Umbilical cord (tissue), 2 donors: ENCODE results near the gene CDCP1. TPM values are rescaled to one million over a fixed set of nuclear protein-coding genes. Genes with fewer than 3 reads are reported as not detected.

Experiments used
- DNase-seq: peaks from one replicate; pipeline ENCODE4 v3.0.0-alpha.2; 2015; ENCODE audit warnings: low spot score
- total RNA-seq: library from RNA; depleted of rRNA; stranded (reverse); fragments of >200 nt; gene quantifications from one replicate; pipeline ENCODE4 v1.2.3, GENCODE V29; 2014; ENCODE audit warnings: low replicate concordance; ENCODE audit not compliant: insufficient read depth

Gene CDCP1, protein sequence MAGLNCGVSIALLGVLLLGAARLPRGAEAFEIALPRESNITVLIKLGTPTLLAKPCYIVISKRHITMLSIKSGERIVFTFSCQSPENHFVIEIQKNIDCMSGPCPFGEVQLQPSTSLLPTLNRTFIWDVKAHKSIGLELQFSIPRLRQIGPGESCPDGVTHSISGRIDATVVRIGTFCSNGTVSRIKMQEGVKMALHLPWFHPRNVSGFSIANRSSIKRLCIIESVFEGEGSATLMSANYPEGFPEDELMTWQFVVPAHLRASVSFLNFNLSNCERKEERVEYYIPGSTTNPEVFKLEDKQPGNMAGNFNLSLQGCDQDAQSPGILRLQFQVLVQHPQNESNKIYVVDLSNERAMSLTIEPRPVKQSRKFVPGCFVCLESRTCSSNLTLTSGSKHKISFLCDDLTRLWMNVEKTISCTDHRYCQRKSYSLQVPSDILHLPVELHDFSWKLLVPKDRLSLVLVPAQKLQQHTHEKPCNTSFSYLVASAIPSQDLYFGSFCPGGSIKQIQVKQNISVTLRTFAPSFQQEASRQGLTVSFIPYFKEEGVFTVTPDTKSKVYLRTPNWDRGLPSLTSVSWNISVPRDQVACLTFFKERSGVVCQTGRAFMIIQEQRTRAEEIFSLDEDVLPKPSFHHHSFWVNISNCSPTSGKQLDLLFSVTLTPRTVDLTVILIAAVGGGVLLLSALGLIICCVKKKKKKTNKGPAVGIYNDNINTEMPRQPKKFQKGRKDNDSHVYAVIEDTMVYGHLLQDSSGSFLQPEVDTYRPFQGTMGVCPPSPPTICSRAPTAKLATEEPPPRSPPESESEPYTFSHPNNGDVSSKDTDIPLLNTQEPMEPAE
- total RNA-seq = 0.72 TPM

DNA sequence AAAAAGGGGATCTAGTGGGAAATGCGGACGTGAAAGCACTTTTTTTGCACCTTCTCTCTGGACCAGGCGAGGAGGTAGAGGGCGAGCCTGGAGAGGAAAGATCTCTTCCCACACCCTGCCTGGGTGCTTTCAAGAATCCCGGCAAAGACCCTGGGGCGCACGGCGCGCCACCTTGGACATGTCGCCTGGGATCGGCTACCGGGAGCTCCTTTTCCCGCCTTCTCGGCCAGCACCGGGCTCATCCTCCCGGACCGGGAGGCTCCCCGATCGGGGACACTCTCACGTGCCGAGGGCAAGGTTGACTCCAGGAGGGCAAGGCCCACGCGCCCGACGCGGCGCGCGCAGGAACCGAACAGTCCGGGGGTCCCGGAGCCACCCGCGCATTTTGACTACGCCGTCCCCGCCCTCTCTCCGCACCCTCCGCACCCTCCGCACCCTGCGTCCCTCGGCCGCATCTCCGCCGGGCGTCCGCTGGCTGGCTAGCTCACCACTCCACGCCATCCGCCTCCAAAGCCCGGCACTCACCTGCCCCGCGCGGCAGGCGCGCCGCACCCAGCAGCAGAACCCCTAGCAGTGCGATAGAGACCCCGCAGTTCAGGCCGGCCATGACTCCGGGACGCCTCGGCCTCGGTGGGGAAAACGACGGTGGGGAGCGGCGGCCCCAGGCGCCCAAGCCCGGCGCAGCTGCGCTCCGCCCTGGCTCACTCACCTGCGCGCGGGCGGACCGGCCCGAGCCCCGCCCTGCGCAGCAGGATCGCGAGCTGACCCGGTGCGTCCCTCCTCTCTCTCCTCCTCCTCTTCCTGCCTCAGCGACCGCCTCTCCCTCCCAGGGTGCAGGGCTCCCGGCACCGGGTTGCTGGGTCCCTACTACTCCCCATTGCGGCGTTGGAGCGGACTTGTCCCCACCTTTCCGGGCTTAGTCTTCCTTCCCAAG, at the start of gene CDCP1:
Gene CDCP1 (minus strand): TSS at position 698 of the 934 bp plus-strand sequence. CDS start 91 bp downstream, at position 607.
- DNase-seq = no peak

DNA sequence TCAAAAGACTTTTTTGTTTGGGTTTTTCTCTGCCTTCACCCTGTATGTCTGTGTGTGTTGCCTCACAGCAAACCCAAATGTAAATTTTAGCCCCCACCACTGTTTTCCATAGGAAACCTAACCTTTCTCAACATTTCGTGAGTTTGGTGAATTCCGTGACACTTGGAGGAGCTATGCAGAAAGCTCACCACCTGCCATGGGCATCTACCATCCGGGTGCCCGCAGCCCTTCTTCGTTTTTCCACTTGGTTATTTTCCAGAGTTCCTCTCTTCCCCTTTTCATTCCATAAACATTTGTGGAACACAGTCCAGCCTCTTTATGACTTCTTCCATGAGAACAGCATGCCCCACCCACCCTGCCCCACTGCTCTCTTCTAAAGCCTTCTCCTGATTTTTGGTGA, 48.6 kb upstream of the CDCP1 start:
- no peak for DNase-seq

DNA sequence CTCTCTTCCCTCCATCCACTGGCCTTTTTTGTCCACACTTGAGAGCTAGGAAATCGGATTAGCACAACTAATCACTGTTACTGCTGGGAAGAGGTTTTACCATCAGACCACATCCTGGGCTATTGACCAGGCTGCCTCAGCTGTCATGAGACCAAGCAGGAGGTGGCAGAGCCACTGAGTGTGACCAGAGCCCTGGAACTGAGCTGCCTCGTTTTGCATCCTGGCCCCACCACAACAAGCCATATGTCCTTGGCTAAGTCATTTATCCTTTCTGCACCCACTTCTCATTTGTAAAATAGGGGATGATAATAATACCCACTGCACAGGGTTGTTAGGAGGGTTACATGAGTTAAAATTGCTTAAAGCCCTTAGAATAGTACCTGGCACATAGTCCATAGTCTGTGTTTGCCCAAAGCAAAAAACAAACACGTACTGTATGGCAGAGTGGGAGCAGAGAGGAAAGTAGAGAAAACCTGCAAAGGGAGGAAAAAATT, 45.8 kb upstream of the CDCP1 start:
- DNase-seq = no peak

DNA sequence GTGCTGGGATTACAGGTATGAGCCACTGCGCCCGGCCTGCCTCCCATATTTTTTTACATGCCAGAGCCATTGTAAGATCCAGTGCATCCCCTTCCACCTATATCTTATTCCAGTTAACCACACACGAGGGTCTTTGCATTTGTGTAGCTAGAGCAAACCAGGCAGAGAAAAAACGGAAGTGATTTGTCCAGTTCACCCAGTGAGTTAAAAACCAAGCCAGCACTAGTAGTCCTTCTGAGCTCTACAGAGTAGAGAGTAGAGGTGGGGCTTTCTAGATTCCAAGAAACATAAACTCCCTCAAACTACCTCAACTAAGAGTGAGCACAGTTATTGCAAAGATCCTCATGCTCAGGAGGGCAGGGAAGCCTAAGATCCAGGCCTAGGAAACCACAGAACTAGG, 45.2 kb upstream of the CDCP1 start:
- no peak for DNase-seq

DNA sequence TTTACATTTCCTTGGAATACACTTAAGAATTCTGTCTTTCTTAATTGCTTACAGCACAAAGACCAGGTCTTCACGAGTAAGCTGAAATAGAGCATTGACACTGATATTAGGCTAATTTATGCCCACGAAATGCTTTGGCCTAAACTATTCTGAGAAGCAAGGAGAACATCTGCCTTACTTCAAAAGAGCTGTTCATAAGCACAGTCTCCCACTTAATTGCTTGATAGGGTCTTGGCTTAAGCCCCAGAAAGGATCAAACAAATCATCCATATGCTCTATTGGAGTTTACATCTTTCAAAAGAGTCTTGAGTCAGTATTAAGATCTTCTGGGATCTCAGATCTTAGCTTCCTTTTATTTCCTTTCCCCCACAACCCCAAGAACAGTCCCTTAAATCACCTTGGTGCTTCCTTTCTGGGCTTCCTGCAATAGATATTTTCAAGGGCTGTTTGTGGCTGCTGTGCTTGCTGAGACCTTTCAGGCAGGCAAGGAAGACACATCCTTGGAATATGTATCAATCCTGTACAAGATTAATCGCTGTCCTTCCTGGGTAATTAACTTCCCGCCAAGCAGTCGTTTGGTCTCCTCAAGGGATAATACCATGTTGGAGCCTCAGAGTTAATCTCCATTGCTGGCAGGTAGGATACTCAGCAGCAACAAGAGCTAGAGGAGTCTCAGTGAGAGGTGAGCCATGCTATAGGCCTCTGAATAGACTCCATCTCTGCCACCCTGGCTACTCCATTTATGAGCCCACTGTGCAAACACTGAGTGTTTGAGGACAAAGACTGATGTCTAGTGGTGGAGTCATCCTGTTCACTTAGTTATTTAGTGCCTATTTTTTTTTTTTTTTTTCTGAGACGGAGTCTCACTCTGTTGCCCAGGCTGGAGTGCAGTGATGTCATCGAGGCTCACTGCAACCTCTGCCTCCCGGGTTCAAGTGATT, 42.8 kb upstream of the CDCP1 start:
- peak; percentile 94 for DNase-seq

DNA sequence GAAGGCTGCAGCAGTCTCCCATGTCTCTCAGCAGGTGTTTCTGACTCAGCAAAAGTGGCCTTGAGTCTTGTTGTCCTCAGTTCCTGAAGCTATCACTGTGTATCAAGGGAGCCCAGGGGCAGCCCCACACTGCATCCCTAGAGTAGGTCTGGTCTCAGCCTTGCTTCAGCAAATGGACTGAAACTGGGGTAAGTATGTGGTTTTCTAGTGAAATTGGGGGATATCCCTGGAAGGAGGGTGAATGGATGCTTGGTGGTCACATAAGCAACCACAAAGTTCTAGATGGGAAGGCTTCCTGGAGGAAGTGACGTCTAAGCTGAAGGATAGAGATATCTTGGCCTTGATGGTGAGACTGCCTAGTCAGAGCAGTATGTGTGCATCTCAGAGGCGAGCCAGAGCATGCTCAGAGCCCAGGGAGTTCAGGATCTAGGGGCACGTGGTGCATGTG, 41.5 kb upstream of the CDCP1 start:
- no peak for DNase-seq

DNA sequence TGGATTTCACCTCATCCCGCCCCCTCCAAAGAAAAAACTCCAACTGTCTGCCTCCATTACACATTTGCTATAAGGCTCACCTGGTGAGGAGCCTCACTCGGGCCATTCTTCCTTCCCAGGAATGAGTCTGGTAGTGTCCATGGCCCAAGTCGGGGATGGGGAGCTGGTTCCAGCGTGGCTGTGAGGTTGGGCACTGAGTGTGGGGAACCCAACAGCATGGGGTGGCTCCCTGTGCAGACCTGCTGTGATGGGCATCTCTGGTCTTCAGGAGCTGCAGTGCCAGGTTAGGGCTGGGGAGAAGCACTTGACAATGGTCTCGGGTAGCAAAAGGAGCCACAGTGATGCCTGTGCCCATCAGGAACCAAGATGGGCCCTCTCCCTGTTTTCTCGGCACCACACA, 40.7 kb upstream of the CDCP1 start:
- DNase-seq = no peak

DNA sequence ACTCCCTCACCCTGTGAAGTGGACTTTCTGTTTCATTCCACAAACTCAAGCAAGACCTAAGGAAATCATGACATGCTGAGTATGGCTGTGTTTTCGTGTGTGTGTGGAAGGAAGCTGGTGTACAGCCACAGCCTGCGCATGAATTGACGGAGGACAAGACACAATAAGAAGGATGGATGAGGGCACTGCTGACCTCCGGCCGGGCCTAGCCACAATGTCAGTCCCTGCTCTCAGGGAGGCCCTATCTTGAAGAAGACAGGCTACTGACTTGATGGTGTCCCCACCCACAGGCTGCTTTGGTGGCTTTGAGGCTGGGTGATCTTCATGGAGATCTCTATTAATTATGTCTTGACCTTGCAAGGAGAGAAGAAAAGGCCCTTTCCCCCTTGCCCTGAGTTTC, 39.3 kb upstream of the CDCP1 start:
- DNase-seq = no peak

DNA sequence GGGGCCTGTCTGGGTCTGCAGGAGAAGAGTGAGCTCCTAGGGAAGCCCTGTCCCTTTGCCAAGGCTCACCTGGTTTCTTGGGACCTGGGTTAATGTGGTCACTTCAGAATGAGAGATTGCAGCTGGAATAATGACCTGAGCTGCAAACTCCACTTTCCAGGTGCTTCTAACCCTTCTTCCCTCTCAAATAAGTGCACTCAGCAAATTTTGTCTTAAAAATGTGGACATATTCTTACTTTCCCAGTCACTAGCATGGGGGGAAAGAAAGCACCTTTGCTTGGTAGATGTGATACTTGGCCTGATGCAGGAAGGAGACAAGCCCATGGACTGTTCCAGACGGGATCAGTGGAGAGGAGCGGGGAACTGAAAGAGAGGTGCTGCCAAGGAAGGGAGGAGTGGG, 38.9 kb upstream of the CDCP1 start:
- DNase-seq = no peak

DNA sequence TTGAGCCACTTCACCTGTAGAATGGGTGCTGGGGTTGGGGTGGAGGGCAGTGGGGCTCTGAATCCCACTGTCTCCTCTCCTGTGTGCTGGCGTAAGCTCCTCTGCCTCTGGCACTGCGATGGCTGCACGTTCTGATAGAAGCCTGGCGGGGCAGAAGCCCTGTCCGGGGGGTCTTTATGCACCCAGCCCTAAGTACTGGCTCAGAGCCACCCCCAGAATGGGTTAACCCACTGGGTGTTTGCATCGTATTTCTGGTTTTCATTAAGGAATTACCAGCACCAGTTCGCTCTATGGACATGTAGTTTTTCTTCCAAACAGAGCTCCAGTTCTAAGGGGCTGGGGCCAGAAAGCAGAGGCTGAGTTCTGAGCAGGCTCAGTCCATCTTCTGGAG, 37.7 kb upstream of the CDCP1 start:
- DNase-seq = no peak

DNA sequence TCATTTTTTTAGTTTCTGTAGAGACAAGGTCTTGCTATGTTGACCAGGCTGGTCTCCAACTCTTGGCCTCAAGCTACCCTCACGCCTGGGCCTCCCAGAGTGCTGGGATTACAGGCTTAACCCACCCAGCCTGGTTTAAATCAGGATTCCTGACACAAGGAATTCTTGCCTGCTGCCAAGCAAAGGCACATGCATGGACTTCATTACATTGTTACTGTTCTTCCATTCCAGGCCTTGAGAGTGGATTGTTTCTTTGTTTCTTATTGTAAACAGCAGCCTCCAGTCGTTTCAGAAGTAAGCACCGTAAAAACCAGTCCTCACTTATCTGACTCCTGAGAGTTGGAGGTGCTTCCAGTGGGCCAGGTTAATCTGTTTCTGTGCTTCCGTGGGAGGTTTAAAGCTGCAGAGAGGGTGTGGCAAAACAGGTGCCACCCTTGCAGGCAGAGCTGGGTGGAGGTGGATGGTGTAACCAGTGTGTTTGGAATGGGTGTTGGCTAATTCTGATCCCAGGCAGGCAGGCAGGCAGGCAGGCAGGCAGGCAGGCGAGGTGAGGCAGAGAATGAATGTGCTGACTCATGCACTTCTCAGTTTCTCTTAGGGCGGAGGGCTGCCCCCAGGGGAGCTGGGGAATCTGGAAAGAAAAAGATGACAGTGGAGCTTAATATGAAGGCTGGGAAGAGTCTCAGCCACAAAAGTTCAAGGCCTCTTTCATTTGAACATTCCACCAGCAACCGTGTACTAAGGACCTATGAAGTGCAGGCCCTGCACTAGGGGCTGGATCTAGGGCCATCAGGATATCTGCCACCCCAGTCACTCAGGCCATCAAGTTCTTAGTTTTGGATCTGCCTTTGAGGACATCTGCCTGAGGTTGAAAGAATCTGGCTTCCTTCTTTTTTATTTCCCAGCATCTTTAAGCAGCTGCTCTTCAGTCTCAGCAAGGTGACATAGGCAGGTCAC, 37.0 kb upstream of the CDCP1 start:
- DNase-seq = peak; percentile 76

DNA sequence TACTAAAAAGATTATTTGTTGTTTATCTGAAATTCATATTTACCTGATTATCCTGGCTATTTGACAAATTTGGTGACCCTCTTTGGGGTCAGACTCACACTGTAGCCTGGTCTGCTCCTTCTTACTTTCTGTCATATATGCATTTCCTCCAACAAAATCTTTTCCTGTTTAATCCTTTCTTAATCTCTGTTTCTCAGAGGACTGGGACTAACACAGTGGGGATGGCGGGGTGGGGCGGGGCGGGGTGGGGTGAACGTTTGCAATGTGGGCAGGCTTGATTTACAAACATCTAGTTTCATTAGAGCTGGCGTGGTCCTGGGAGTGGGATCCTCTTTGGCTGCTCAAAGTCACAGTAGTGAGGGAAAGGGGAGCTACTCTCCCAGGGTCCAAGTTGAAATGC, 35.3 kb upstream of the CDCP1 start:
- DNase-seq = no peak

DNA sequence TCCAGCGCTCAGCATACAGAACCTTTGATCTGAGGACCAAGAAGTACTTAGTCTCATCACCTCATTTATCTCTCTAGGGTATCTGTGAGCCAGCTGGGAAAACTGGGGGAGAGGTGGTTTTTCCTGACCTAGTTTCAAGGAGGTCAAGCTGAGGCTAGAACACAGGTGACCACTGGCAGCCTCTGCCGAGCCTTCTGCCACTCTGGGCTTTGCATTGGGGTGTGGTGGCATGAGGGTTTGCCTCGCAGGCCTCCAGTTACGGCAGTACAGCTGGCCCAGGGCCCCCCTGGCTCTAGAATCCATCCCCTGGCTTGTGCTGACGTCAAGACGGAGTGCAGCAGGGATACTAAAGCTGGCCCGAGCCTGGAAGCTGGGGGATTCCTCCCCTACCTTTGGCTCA, 34.7 kb upstream of the CDCP1 start:
- DNase-seq = no peak

DNA sequence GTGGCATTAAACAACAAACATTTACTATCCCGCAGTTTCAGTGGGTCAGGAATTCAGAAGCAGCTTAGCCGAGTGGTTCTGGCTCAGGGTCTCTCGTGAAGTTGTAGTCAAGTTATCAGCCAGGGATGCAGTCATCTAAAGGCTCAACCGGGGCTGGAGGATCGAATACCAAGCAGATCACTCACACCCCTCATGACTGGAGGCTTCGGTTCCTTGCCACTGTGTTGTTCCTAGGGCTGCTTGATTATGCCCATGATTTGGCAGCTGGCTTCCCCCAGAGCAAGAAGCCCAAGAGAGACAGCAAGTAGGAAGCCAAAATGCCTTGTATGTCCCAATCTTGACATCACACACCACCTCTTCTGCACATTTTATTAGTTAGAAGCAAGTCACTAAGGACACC, 33.9 kb upstream of the CDCP1 start:
- DNase-seq = no peak

DNA sequence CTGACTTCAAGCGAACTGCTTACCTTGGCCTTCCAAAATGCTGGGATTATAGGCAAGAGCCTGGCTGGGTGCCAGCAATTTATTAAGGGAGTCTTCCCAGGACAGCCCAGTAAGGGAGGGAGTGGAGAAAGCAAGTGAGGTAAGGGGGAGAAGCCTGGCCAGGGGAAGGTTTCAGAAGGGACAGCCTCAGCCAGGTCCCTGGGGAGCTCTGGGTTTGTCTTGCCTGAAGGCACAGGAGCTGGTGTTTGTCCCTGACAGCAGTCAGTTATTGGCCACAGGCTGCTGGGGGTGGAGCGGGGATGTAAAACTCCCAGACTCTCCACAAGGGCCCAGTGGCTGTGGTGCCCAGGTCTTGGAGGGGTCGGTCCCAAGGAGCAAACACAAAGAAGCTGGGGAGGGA, 33.0 kb upstream of the CDCP1 start:
- DNase-seq = no peak

DNA sequence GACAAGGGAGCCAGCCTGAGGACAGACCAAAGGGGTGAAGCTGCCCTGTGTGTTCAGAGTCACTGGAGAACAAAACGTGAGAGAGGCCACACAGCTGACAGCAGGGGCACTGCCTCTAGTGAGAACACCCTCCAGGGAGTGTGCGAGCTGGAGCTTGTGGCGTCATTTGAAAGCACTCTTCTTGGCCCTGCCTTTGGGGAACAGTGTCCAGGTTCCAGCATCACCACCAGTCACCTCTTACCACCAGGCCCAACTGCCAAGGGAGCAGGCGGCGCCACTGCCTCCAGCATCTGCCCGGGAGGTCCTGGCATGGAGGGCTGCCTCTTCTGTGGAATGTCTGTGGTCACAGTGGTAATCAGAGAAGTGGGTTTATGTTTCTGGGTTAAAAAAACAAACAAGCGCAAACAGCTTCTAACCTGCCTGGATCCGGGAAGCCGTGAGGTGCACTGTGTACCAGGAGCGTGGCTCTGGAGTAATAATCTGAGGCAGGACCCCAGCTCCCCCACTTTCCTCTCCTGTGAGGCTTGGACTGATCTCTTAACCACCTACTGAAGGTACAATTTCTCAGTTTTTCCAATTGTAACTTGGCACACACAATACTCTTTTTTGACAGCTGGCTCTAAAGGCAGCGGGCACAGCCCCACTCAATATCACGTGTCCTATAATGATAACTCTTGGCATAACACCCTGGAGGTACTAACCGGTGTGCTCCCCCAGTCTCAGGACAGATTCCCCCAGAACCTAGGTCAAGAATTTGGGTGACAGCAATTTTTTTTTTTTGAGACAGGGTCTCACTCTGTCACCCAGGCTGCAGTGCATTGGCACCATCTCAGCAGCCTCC, 32.2 kb upstream of the CDCP1 start:
- no peak for DNase-seq

DNA sequence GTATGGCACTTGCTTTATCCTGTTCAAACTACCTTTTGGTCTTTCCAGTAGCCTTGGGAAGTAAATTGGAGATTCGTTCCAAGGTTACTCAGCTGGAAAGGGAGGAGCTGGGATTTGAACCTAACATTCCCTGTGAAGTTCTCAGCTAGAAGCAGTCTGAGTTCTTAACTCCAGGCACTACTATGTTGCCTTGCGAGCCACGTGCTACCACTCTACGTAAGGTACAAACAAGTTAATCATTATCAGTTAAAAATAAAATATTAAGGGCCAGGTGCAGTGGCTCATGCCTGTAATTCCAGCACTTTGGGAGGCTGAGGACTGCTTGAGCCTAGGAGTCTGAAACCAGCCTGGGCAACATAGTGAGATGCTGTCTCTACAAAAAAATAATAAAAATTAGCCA, 30.7 kb upstream of the CDCP1 start:
- no peak for DNase-seq

DNA sequence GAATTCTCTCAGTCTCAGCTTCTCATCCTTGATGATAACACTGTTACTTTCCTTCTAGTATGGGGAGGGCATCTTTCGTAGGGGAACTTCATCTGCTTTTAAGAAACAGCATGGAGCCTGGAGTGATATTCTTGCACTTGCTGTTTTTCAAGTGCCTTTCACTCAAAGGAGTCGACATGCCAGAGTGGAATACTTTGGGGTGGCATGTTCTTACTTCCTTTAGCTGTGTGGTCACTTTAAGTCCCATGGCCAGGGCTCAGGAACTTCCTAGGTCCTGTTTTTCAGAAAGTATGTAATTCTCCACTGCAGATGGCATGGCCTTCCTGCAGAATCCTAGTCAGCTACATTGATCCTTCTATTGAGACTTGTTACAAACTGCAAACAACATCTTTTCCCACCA, 28.1 kb upstream of the CDCP1 start:
- DNase-seq = no peak
